Smooth muscle cell of the brain vasculature (primary cell): Measurements from ENCODE around the gene CDK6.

ENCODE experiments used
- DNase-seq: peaks from one replicate; pipeline ENCODE4 v3.0.0-alpha.2; 2012; ENCODE audit warnings: low read depth, low spot score

CDK6 gene

DNA sequence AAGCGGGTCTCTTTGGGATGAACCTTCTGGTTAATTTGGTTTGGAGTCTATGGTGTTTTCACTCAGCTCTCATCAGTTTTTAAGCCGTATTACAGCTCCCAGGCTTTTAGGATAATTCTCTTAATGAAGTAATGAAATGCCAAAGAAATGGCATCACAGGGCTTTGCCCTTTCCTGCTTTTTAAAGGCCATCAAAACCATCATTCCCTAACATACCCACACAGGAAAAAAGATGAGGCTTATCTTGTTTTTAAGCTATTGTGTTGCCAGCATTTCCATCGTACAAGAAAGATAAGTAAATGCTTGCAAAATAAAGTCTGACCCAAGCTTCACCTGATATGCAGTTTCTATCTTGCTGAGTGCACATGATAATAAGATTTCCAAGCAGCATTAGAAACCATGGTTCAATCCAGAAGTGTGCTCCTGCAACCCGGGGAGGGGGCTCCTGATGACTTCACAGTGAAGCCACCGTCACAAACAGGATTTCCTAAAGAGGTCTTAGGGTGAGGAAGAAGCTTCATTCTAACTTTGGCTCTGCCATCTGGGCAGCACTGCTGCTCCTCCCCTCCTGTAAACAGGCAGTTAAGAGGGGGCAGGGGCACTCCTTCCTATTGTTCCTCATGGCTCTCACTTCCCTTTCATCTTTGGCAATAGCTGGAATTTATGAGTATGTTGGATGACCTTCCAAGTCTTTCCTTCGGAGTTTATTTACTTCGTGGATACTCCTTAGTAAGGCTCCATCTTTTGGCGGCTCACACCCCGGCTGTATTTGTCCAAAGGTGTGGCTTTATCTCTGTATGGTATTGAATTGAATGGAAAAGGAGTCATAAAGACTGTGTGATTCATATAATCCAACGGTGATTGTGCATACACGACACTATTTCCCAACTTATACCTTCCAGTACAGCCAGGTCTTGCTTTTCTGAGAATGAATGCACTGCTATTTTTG is 191.0 kb downstream of the CDK6 start:
- DNase-seq: no peak

- no peak for DNase-seq
These were observed 191.8 kb downstream of the CDK6 start for GRCh38 chr7:92644406-92645113.

DNA sequence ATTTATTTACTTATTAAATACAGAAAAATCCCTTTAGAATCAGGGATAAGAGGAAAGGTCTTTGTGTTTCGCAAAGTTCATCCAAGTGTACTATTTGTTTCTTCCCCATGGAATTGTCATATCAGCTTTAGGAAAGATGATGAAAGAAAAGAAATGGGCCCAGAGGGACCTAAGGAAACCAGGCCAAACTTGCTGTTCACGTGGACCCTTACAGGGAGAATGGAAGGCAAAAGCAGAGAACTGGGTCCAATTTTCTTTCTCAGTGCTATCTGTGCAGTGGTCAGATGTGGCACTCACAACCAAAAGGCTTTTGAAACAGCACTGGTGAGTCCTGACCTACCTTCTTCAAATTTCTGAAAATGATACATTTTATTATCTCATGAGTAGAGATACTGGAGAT is 192.6 kb downstream of the CDK6 start:
- DNase-seq: no peak

GRCh38 chr7:92641921-92642511 is 194.4 kb downstream of the CDK6 start:
- no peak for DNase-seq

- no peak for DNase-seq
These were observed 196.4 kb downstream of the CDK6 start for GRCh38 chr7:92639966-92640365.

- DNase-seq: no peak
These were observed 197.0 kb downstream of the CDK6 start for GRCh38 chr7:92639213-92639896.

GRCh38 chr7:92636018-92636560 is 200.3 kb downstream of the CDK6 start:
- DNase-seq: no peak

DNA sequence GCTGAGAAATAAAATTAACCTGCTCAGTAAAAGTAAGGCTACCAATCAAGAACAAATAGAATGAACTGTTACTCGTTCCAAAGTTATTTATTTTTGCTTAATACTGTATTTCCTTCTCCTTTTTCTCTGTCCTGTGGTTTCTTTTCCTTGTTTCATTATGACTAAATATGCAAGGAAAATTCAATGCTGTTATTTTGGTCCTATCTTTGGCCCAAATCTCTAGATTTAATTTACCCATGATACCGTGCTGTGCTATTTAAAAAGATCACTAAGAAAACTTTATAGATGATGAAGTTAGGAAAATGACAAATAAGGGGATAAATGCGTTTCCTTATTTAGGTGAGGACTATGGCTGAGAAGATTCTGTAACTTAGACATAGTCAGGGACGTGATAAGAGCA is 200.8 kb downstream of the CDK6 start:
- DNase-seq: no peak

- peak; percentile 54 for DNase-seq
These were observed 201.4 kb downstream of the CDK6 start for GRCh38 chr7:92634924-92635519.

DNA sequence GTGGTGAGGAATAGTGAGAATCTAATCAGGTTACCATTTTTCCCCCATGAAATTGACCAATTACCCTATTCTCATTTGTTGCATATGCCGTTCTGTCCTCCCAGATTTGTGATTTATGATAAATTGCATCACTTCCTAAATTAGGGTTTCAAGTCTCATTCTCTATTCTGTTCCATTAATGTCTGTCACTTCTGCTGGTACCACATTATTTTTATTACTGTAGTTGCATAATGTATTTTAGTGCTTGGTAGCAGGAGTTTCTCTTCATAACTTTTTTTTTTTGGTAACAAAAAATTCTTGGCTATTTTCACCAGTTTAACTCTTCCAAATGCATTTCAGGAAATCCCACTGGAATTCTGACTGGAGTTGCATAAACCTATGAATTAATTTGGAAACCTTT is 202.2 kb downstream of the CDK6 start:
- DNase-seq: no peak

DNA sequence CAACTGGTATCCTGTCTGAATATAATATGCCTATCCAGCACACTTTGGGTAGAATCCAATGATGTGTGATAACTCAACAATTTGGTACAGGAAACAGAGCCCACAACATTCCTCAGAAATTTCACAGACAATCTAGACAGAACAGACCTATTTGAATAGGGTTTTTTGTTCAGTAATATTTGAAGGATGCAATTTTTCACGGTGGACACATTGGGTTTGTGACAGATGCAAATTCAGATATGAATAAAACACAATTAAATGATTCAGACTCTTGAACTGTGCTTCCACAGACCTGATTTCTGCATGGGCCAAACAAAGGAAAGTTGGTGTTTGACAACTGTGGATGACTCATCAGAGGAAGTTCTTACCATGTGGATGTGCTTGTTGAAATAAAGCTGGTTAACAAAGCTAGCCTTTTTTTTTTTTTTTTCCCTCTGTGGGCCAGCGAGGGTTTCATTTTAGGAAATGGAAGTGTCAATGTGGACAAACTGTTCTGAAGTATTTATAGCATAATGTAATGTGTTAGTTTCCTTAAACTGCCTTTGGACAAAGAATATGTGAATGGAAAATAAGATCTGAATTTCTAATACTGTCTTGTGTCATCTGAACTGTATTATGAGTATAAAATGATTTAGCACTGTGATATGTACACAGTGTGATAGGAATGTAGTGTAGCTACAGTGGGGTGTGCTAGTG is 203.0 kb downstream of the CDK6 start:
- DNase-seq: peak; percentile 64

GRCh38 chr7:92632791-92633190 is 203.6 kb downstream of the CDK6 start:
- no peak for DNase-seq

DNA sequence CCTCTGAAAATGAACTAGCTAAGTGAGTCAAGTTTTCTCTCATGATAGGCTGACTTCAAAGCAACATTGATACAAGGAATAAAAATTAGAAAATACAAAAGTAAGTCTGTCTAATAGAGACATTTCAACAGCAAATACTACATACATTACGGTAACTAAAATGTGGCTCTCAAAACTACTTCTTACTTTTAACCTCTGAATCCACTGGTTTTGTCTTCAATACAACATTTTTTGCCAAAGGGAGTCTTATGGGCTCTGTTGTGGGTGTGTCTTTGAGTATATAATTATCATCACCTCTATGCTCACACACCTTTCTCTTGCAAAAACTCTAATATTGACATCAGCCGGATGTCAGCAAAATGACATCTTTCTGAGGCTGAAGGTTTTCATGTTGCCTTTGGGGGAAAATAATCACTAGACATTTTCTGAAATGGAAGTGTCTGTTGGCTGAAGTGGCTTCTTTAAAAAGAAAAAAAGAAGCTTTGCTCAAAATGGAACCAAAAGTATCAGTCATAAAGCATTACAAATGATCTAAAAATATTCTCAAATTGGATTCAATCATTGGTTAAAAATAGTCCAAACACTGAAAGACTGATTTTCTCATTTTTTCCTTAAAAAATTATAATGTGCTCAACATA is 204.4 kb downstream of the CDK6 start:
- DNase-seq: no peak

- no peak for DNase-seq
These were observed 205.1 kb downstream of the CDK6 start for GRCh38 chr7:92631067-92631849.

GRCh38 chr7:92629779-92630178 is 206.6 kb downstream of the CDK6 start:
- no peak for DNase-seq

GRCh38 chr7:92627956-92628355 is 208.4 kb downstream of the CDK6 start:
- no peak for DNase-seq

DNA sequence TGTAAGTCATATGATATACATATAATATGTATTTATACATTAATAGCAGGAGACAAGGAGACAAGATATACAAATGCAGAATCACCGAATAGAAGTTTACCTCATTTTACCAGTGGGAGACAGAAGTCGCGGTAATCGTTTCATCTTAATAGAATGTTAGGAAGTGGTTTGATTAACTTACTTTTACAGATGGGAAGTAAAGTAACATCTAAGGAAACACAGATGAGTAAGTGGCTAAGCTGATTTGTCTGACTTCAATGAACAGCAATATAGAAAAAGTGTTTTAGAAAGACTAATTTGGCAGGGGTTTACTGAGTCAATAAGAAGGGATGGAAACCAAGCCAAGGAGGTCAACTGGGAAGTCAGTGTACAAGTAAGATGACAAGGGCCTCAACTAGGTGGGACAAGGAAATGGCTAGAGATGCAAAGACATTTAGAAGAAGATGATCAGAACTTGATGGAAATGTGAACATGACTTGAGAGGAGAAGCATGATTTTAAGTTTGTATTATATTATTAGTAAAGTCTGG is 210.0 kb downstream of the CDK6 start:
- DNase-seq: no peak

GRCh38 chr7:92625617-92626016 is 210.8 kb downstream of the CDK6 start:
- DNase-seq: no peak
